MM.1S (cell line): ENCODE data around the gene RRAD.

Source experiments
- DNase-seq: peaks from one replicate; pipeline ENCODE4 v3.0.0-alpha.2; 2015
- H2AFZ ChIP-seq: fragments of 300-600 bp; sonication (generic); 2 replicates; pipeline ENCODE4 v1.6.0; 2016; ENCODE audit warnings: antibody characterized with exemption, low read length
- H3F3A ChIP-seq: fragments of 300-600 bp; sonication (generic); 2 replicates; pipeline ENCODE4 v1.6.1; 2016; ENCODE audit warnings: mild to moderate bottlenecking, antibody characterized with exemption, low read length, moderate library complexity, mixed read lengths; ENCODE audit not compliant: insufficient read depth
- H3K27ac ChIP-seq: fragments of 300-600 bp; sonication (generic); 2 replicates; pipeline ENCODE4 v1.5.1; 2016; ENCODE audit warnings: mild to moderate bottlenecking, low read length
- H3K27me3 ChIP-seq: fragments of 300-600 bp; sonication (generic); replicated peaks from 2 replicates; pipeline ENCODE4 v1.6.0; 2016; ENCODE audit warnings: low read length; ENCODE audit not compliant: insufficient read depth
- H3K36me3 ChIP-seq: fragments of 300-600 bp; sonication (generic); replicated peaks from 2 replicates; pipeline ENCODE4 v1.6.1; 2016; ENCODE audit warnings: mild to moderate bottlenecking, low read length, mixed read lengths; ENCODE audit not compliant: insufficient read depth
- H3K4me1 ChIP-seq: fragments of 300-600 bp; sonication (generic); 2 replicates; pipeline ENCODE4 v1.6.1; 2016; ENCODE audit warnings: low read length, mixed read lengths
- H3K4me2 ChIP-seq: fragments of 300-600 bp; sonication (generic); 2 replicates; pipeline ENCODE4 v1.6.0; 2016; ENCODE audit warnings: low read depth, low read length
- H3K4me3 ChIP-seq: fragments of 300-600 bp; sonication (generic); 2 replicates; pipeline ENCODE4 v1.5.1; 2016; ENCODE audit warnings: low read length, mixed read lengths
- H3K79me2 ChIP-seq: fragments of 300-600 bp; sonication (generic); 2 replicates; pipeline ENCODE4 v1.6.1; 2016; ENCODE audit warnings: mixed run types, low read length, mixed read lengths
- H3K9ac ChIP-seq: fragments of 300-600 bp; sonication (generic); 2 replicates; pipeline ENCODE4 v1.6.1; 2016; ENCODE audit warnings: low read length, mixed read lengths
- H3K9me2 ChIP-seq: fragments of 300-600 bp; sonication (generic); replicated peaks from 2 replicates; pipeline ENCODE4 v1.6.1; 2016; ENCODE audit warnings: mild to moderate bottlenecking, low read length, mixed read lengths; ENCODE audit not compliant: insufficient read depth
- H3K9me3 ChIP-seq: fragments of 300-600 bp; sonication (generic); replicated peaks from 2 replicates; pipeline ENCODE4 v1.6.1; 2016; ENCODE audit warnings: mild to moderate bottlenecking, low read length, mixed read lengths; ENCODE audit not compliant: insufficient read depth
- H4K20me1 ChIP-seq: fragments of 300-600 bp; sonication (generic); 2 replicates; pipeline ENCODE4 v1.6.1; 2016; ENCODE audit warnings: mild to moderate bottlenecking, low read length, moderate library complexity, mixed read lengths; ENCODE audit not compliant: insufficient read depth
- CTCF ChIP-seq: fragments of 300-600 bp; sonication (generic); IDR thresholded peaks from 2 replicates; pipeline ENCODE4 v1.5.1; 2016; ENCODE audit warnings: antibody characterized with exemption, low read length, mixed read lengths
- EZH2 ChIP-seq: fragments of 300-600 bp; sonication (generic); optimal IDR thresholded peaks from 2 replicates; pipeline ENCODE3; 2017; ENCODE audit warnings: low read depth, mild to moderate bottlenecking, antibody characterized with exemption, low read length, mixed read lengths
- EZH2phosphoT487 ChIP-seq: fragments of 300-600 bp; sonication (generic); IDR thresholded peaks from 2 replicates; pipeline ENCODE4 v1.6.1; 2018; ENCODE audit warnings: antibody characterized with exemption, low read length

The RRAD gene

GRCh38 chr16:66948837-66949225 is 23.5 kb upstream of the RRAD start:
- Histone ChIP-seq H3K27ac (no peak overlapping the region), H3K79me2 (no peaks in the 10 kb centered on the region), H2AFZ (no peak overlapping the region), H3K4me1 (peaks cover 5% of the 10 kb centered on the region), H3F3A (no peaks in the 10 kb centered on the region), H3K27me3 (no peaks in the 10 kb centered on the region; the same call in 1 of the 2 replicates), H3K9me3 (no peaks in the 10 kb centered on the region), H3K9ac (no peak overlapping the region), H4K20me1 (no peaks in the 10 kb centered on the region), H3K9me2 (no peaks in the 10 kb centered on the region), H3K36me3 (no peaks in the 10 kb centered on the region), H3K4me3 (no peak overlapping the region), H3K4me2 (peak overlapping the region; percentile 94)
- DNase-seq: no peak
- TF ChIP-seq CTCF (no peak), EZH2 (no peak), EZH2phosphoT487 (no peak)

GRCh38 chr16:66948134-66948836 is 22.9 kb upstream of the RRAD start:
- H3K79me2 ChIP-seq: no peaks in the 10 kb centered on the region
- H3K9me3 ChIP-seq: no peaks in the 10 kb centered on the region
- H3K27ac ChIP-seq: no peak overlapping the region
- H2AFZ ChIP-seq: peak overlapping the region; percentile 86
- DNase-seq: no peak
- peak overlapping the region; percentile 65 for H3K4me3 ChIP-seq
- peak overlapping the region; percentile 94 for H3K4me2 ChIP-seq
- no peaks in the 10 kb centered on the region for H4K20me1 ChIP-seq
- no peak overlapping the region; the same call in 1 of the 2 replicates for H3K9ac ChIP-seq
- H3K36me3 ChIP-seq: no peaks in the 10 kb centered on the region
- TF ChIP-seq EZH2: no peak
- TF ChIP-seq CTCF: no peak
- no peak for TF ChIP-seq EZH2phosphoT487
- H3K27me3 ChIP-seq: no peaks in the 10 kb centered on the region; the same call in 1 of the 2 replicates
- H3F3A ChIP-seq: no peaks in the 10 kb centered on the region
- H3K4me1 ChIP-seq: peaks cover 5% of the 10 kb centered on the region
- no peaks in the 10 kb centered on the region for H3K9me2 ChIP-seq

GRCh38 chr16:66947302-66948065 is 22.1 kb upstream of the RRAD start:
- Histone ChIP-seq H3F3A (no peaks in the 10 kb centered on the region), H3K9me3 (no peaks in the 10 kb centered on the region), H3K79me2 (no peaks in the 10 kb centered on the region), H3K4me2 (peak overlapping the region; percentile 94), H4K20me1 (no peaks in the 10 kb centered on the region), H3K27me3 (no peaks in the 10 kb centered on the region; the same call in 1 of the 2 replicates), H3K36me3 (no peaks in the 10 kb centered on the region), H3K4me3 (peak overlapping the region; percentile 65), H3K9ac (no peak overlapping the region; the same call in 1 of the 2 replicates), H2AFZ (peak overlapping the region; percentile 86), H3K4me1 (peaks cover 5% of the 10 kb centered on the region), H3K27ac (no peak overlapping the region), H3K9me2 (no peaks in the 10 kb centered on the region)
- peak; percentile 85 for DNase-seq
- peak; percentile 91 for TF ChIP-seq CTCF
- no peak for TF ChIP-seq EZH2phosphoT487
- no peak for TF ChIP-seq EZH2
